ENCODE measurements around the gene TRAF7.
"Not testable (repeated sequence)": the region's sequence is repeated elsewhere in the genome, so short reads cannot be mapped to it uniquely, and the experiment has no call there.

TRAF7 gene

GRCh38 chr16:2184346-2184745, 28.8 kb downstream of the TRAF7 start:
- no peak for DNase-seq

DNA sequence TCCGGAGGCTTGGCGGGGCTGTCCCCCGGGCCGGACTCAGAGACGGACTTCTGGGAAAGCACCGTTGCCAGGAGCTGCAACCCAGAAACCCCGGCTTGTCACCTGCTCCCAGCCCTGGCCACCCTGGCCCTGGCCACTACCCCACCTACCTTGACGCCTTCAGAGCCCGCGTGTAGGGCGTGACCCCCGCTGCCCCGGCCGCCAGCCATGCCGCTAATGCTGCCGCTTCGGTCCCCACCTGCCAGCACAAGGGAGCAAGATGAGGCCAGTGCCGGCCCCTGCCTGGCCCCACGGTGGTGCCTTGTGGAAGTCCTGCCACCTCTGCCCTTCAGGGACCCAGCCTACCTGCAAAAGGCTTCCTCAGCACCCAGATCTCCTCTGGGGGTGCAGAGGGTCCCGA, 29.4 kb downstream of the TRAF7 start:
- DNase-seq: no peak

GRCh38 chr16:2186064-2186463, 30.5 kb downstream of the TRAF7 start:
- DNase-seq: no peak

- no peak for DNase-seq
Measured at GRCh38 chr16:2186505-2186904, 30.9 kb downstream of the TRAF7 start.

GRCh38 chr16:2187212-2187611, 31.6 kb downstream of the TRAF7 start:
- no peak for DNase-seq

DNA sequence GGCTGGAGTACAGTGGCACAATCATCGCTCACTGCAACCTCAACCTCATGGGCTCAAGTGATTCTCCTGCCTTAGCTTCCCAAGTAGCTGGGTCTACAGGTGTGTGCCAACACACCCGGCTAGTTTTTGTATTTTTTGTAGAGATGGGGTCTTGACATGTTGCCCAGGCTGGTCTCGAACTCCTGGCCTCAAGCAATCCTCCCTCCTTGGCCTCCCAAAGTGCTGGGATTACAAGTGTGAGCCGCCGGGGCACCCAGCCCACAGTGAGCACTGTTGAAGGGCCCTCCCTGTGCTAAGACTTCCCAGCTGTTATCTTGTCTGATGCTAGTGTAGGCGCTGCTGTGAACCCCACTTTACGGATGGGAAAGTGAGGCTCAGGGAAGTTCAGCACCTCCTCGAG, 32.8 kb downstream of the TRAF7 start:
- no peak for DNase-seq

DNA sequence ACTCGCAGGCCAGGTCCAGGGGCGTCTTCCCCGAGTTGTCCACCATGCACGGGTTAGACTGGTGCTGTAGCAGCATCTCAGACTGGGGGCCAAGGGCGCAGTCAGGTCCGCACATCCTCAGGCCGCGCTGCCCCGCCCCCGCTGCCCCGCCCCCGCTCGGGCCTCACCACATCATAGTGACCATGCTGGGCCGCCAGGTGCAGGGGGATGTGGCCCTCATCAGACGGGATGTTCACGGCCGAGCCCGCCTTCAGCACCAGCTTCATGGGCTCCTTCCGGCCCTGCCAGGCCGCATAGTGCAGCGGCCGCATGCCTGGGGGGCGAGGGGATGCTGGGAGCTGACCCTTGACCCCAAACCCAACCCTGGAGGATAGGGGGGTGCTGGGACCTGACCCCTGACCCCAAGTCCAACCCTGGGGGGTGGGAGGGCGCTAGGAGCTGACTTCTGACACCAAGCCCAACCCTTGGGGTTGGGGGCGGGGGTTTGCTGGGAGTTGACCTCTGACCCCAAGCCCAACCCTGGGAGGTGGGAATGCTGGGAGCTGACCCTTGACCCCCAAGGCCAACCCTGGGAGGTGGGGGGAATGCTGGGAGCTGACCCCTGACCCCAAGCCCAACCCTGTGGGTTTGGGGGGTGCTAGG, 33.8 kb downstream of the TRAF7 start:
- no peak for DNase-seq

- no peak for DNase-seq
Measured at GRCh38 chr16:2190002-2190658, 34.5 kb downstream of the TRAF7 start.

DNA sequence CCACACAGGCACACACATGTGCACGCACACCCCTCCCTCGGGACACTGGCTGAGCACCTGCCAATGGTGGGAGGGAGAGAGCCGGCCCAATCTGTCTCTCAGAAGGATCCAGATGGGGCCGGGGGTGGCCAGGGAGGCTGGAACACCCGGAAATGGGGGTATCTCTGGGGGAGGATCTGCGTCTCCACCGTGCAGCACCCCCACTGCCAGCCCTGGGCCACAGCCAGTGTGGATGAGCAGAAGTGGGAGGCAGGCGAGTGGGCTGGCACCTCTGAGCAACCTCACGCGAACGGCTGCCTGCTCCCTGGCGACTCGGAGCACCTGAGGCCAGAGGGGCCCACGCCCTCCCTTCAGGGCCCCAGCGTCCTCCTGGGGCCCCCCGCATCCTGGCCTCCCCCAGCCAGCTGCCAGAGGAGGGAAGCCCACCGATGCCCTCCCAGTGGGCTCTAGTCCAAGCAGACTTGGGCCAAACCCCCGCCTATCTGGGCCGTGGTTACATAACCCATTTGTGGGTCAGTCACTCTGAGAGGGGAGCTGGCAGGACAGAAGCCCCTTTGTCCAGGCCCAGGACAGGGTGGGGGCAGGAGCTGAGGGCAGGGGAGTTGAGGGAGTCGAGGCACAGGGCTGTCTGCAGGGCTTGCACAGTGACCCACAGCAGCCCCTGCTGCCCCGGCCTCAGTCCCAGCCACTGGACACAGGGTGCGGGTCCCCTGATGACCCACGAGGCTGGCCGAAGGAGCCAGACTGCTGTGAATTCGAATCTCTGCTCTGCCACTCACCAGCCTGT, 35.3 kb downstream of the TRAF7 start:
- no peak for DNase-seq

DNA sequence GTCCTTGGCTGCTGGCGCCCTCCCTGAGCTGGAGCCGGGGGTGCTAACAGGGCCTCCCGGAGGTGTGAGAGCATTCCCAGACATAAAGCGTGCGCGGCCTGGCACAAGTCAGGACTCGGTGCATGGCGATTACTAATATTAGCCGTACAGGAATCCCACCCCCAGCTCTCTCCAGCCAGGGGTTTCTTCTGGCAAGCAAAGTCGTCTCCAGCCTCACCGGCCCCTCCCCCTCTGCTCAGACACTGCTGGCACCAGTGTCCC, 35.8 kb downstream of the TRAF7 start:
- DNase-seq: no peak

DNA sequence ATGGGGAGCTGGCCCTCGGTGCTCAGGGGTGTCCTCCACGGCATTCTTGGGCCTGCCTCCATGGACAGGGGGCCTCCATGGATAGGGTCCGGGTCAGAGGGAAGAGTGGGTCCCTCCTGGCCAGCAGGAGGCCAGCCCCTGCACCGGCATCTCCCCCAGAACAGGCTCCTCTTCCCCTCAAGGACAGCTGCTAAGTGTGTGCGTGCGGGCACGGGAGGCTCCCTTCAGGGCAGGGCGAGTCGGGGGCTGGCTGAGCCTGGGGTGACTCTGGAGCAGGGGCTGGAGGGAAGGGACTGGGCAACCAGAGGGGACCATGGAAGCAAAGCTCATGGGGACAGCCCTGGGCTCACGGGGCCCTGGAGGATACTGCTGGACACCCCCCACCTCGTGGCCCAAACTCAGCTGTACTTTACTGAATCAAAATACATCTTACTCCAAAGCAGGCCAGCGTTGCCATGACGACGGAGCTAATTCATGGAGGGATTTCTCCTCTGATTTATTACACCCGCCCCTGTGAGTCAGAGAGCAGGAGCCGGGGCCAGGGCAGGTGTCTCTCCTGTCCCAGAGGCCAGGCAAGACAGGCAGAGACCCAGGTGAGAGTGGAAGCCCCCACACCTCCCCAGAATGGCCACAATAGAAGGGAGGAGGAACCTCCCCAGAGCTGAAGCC, 38.7 kb downstream of the TRAF7 start:
- DNase-seq: no peak

DNA sequence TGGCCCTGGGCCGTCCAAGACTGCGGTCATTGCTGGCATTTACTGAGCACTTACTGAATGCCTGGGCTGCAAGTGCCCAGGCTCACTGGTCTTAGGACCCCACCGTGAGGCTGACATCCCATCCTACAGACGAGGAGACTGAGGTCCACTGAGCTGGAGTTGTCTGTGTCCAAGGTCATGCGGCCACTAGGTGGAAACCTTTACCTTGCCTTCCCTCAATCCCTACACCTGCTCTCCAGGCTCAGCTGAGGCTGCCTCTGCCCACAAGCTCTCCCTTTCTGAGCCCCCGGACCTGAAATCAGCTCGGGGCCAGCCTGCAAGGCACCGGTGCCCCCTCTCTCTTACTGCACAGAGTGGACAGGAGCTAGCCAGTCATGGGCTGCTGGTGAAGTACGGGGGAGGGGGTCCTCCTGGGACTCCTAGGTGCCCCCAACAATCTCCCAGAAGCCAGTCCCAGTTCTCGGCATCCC, 39.3 kb downstream of the TRAF7 start:
- peak; percentile 56 for DNase-seq

GRCh38 chr16:2195322-2196161, 40.0 kb downstream of the TRAF7 start:
- DNase-seq: no peak

GRCh38 chr16:2196162-2196980, 40.8 kb downstream of the TRAF7 start, which contains the start of gene CASKIN1:
TSS of gene CASKIN1 (minus strand) at chr16:2196605. CDS start at chr16:2196432, 173 bp downstream.
- no peak for DNase-seq

GRCh38 chr16:2196981-2197511, 41.5 kb downstream of the TRAF7 start:
- DNase-seq: no peak

DNA sequence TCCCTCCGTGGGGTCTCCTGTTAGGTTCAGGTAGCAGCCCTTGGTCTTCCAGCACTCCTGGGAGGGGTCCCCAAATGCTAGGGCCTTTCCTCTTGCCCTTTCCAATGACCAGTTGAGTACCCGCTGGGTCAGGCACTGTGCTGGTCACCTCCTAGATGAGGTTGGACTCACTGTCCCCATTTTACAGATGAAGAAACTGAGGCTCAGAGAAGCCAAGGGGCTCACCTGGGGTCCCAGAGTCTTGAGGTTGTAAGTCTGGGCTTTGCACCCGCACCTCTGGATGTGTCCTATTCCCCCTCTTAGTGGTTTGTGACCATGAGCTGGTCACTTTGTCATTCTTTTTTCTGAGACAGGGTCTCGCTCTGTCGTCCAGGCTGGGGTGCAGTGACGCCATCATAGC, 42.2 kb downstream of the TRAF7 start:
- no peak for DNase-seq

GRCh38 chr16:2198283-2198682, 42.7 kb downstream of the TRAF7 start:
- no peak for DNase-seq

DNA sequence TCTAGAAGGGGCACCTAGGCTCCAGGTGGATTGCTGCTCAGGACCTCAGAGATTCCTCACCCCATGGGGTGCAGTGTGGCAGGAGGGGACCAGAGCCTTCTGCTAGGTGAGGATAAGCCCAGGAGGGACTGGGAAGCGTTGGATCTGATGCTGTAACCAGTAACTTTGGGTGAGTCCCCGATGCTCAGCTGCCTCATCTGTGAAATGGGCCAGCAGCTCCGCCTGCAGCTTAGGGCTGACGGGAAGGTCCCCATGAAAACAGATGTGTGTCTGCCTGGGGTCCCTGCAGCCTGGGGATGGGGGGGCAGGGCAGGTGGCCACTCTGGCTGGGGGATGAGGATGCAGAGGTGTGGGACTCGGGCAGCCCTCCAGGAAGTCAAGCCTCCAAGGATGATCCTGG, 43.5 kb downstream of the TRAF7 start:
- DNase-seq: no peak

GRCh38 chr16:2199621-2200139, 44.1 kb downstream of the TRAF7 start:
- no peak for DNase-seq

GRCh38 chr16:2200313-2200712, 44.7 kb downstream of the TRAF7 start:
- no peak for DNase-seq

GRCh38 chr16:2203119-2203688, 47.6 kb downstream of the TRAF7 start:
- not testable (repeated sequence) for DNase-seq

Measured in activated CD4-positive, alpha-beta T cell treated with anti-CD3 and anti-CD28 coated beads, Interleukin-10, Interleukin-2, amounts not matched to agents 100 ng/mL and 50 ng/mL, durations not matched to agents 16 hours and 8 hours (primary cell).